Fibroblast of skin of scalp (primary cell): ENCODE data around the gene BRAP. TPM values are rescaled to one million over a fixed set of nuclear protein-coding genes. Genes with fewer than 3 reads are reported as not detected.
"Not testable (repeated sequence)": the region's sequence is repeated elsewhere in the genome, so short reads cannot be mapped to it uniquely, and the experiment has no call there.

ENCODE experiments used
- DNase-seq: peaks from one replicate; pipeline ENCODE4 v3.0.0-alpha.2; 2013
- polyA plus RNA-seq, 2 experiments: library from polyadenylated mRNA; unstranded; fragments of 120-200 nt; gene quantifications; one replicate each; pipeline ENCODE4 v1.2.1, GENCODE V29; 2013; ENCODE audit not compliant: insufficient read length in 2 of 2

The BRAP gene
- polyA plus RNA-seq (2013, experiment 1 of 2; ENCODE audit: insufficient read length) = 13.2 TPM
- polyA plus RNA-seq (2013, experiment 2 of 2; ENCODE audit: insufficient read length) = 13.7 TPM

GRCh38 chr12:111685811-111686573 is at the start of gene BRAP, which contains the start of gene ACAD10:
Gene BRAP, minus strand, starts transcription at chr12:111685956. Its CDS starts 164 bp downstream, at chr12:111685792.
Gene ACAD10, plus strand, starts transcription at chr12:111686053. Its CDS starts 6,657 bp downstream, at chr12:111692710.
- peak; percentile 93 for DNase-seq

GRCh38 chr12:111733340-111733915 is 47.7 kb upstream of the BRAP start:
- no peak for DNase-seq

GRCh38 chr12:111732786-111733185 is 47.0 kb upstream of the BRAP start:
- no peak for DNase-seq

GRCh38 chr12:111730420-111730819 is 44.7 kb upstream of the BRAP start:
- no peak for DNase-seq

GRCh38 chr12:111728795-111729194 is 43.0 kb upstream of the BRAP start:
- DNase-seq = no peak

GRCh38 chr12:111723646-111724360 is 38.0 kb upstream of the BRAP start:
- DNase-seq = not testable (repeated sequence)

- no peak for DNase-seq
Measured at GRCh38 chr12:111720457-111720856, 34.7 kb upstream of the BRAP start.

- DNase-seq = not testable (repeated sequence)
Measured at GRCh38 chr12:111719316-111719715, 33.6 kb upstream of the BRAP start.

- no peak for DNase-seq
Measured at GRCh38 chr12:111715279-111715678, 29.5 kb upstream of the BRAP start.

- DNase-seq = no peak
Measured at GRCh38 chr12:111706145-111706544, 20.4 kb upstream of the BRAP start.

- no peak for DNase-seq
Measured at GRCh38 chr12:111705672-111706071, 19.9 kb upstream of the BRAP start.

- no peak for DNase-seq
Measured at GRCh38 chr12:111699962-111700361, 14.2 kb upstream of the BRAP start.

- DNase-seq = no peak
Measured at GRCh38 chr12:111693818-111694217, 8.1 kb upstream of the BRAP start.

GRCh38 chr12:111692575-111693210 is 6.9 kb upstream of the BRAP start:
- no peak for DNase-seq

GRCh38 chr12:111691262-111691661 is 5.5 kb upstream of the BRAP start:
- no peak for DNase-seq

- no peak for DNase-seq
Measured at GRCh38 chr12:111687952-111688351, 2.2 kb upstream of the BRAP start.

GRCh38 chr12:111687255-111687654 is 1.5 kb upstream of the BRAP start:
- DNase-seq = no peak

- no peak for DNase-seq
Measured at GRCh38 chr12:111686574-111687105, 884 bp upstream of the BRAP start.

- DNase-seq = no peak
Measured at GRCh38 chr12:111685322-111685810, 390 bp downstream of the BRAP start.

GRCh38 chr12:111684485-111685198 is 1.1 kb downstream of the BRAP start:
- DNase-seq = not testable (repeated sequence)

GRCh38 chr12:111677186-111677585 is 8.6 kb downstream of the BRAP start:
- DNase-seq = no peak

- peak; percentile 25 for DNase-seq
Measured at GRCh38 chr12:111673503-111673902, 12.3 kb downstream of the BRAP start.
